ENCODE measurements around the gene RRP15. TPM values are rescaled to one million over a fixed set of nuclear protein-coding genes. Genes with fewer than 3 reads are reported as not detected.

Gene RRP15
- total RNA-seq, 1 experiment from 2014 or later: 32.1 TPM

- Histone ChIP-seq H3K27ac (ENCODE audit: low read length) (peak overlapping the region; percentile 100), H3K4me3 (ENCODE audit: low read depth in 2 of 2, low read length in 2 of 2) (no peak overlapping the region), H3K27me3 (ENCODE audit: control insufficient read depth, insufficient read depth, low read length) (no peaks in the 10 kb centered on the region), H3K9me3 (ENCODE audit: control insufficient read depth, insufficient read depth, low read depth, low read length) (no peaks in the 10 kb centered on the region), H3K4me1 (ENCODE audit: control insufficient read depth, insufficient read depth, low read length) (peaks cover 91% of the 10 kb centered on the region), H3K36me3 (ENCODE audit: control insufficient read depth, insufficient read depth, low read length) (peaks cover 2% of the 10 kb centered on the region; the same call in 1 of the 2 replicates)
- TF ChIP-seq CTCF (IDR thresholded peaks at IDR 0.05) (no peak), POLR2AphosphoS5 (IDR thresholded peaks at IDR 0.05; ENCODE audit: low read depth, low read length) (no peak), TCF7L2 (IDR thresholded peaks at IDR 0.05; ENCODE audit: low read depth, low read length) (no peak), SIN3A (IDR thresholded peaks at IDR 0.05; ENCODE audit: borderline replicate concordance, insufficient read depth, low read depth, low read length) (no peak), REST (IDR thresholded peaks at IDR 0.05; ENCODE audit: insufficient read depth in 1 of 2, low read depth in 2 of 2, low read length in 1 of 2) (no peak)
- DNase-seq (ENCODE audit: low read depth, low spot score) (no peak), ATAC-seq (peak; percentile 46)
- ChIA-PET POLR2A (interaction anchor here (0.6 kb wide), 2 partner anchors 1652 to 1891 kb away, joined by 4 to 6 read pairs; no protein-coding TSS in a partner anchor), CTCF (interaction anchor here (0.6 to 0.8 kb wide), 2 partner anchors 14 to 1614 kb away, joined by 3 to 4 read pairs; no protein-coding TSS in a partner anchor)
- in situ Hi-C loops (cut with HindIII; ENCODE audit: low pct_unique_long_range_greater_than_20kb, low sequenced_read_pairs): no loop called here
- intact Hi-C loops (cut with micrococcal nuclease; ENCODE audit: unreplicated experiment): no loop called here
- no TSS peak for BruUV-seq (replicated peaks)
Observed at GRCh38 chr1:218366322-218367052, 81.4 kb downstream of the RRP15 start.

GRCh38 chr1:218367118-218367517 is 82.0 kb downstream of the RRP15 start:
- in situ Hi-C loops (cut with HindIII; ENCODE audit: low pct_unique_long_range_greater_than_20kb, low sequenced_read_pairs) (no loop called here), intact Hi-C loops (cut with micrococcal nuclease; ENCODE audit: unreplicated experiment) (no loop called here)
- Histone ChIP-seq H3K27ac (ENCODE audit: low read length) (peak overlapping the region; percentile 100), H3K9me3 (ENCODE audit: control insufficient read depth, insufficient read depth, low read depth, low read length) (no peaks in the 10 kb centered on the region), H3K27me3 (ENCODE audit: control insufficient read depth, insufficient read depth, low read length) (no peaks in the 10 kb centered on the region), H3K4me1 (ENCODE audit: control insufficient read depth, insufficient read depth, low read length) (peaks cover 91% of the 10 kb centered on the region), H3K4me3 (ENCODE audit: low read depth in 2 of 2, low read length in 2 of 2) (no peak overlapping the region), H3K36me3 (ENCODE audit: control insufficient read depth, insufficient read depth, low read length) (peaks cover 2% of the 10 kb centered on the region; the same call in 1 of the 2 replicates)
- BruUV-seq (replicated peaks): no TSS peak
- ATAC-seq: peak; percentile 66
- no peak for DNase-seq (ENCODE audit: low read depth, low spot score)
- TF ChIP-seq POLR2AphosphoS5 (IDR thresholded peaks at IDR 0.05; ENCODE audit: low read depth, low read length): peak; percentile 32; the same call in 1 of the 2 replicates
- peak; percentile 73 for TF ChIP-seq TCF7L2 (IDR thresholded peaks at IDR 0.05; ENCODE audit: low read depth, low read length)
- no peak for TF ChIP-seq CTCF (IDR thresholded peaks at IDR 0.05)
- CTCF ChIA-PET: interaction anchor here (0.6 to 0.8 kb wide), 2 partner anchors 13 to 1615 kb away, joined by 3 to 4 read pairs; no protein-coding TSS in a partner anchor
- POLR2A ChIA-PET: interaction anchor here (0.6 kb wide), 2 partner anchors 1651 to 1890 kb away, joined by 4 to 6 read pairs; no protein-coding TSS in a partner anchor

Measured in Panc1 (cell line).